RKO (cell line): ENCODE measurements around the gene SORCS2.

ENCODE experiments used
- DNase-seq: peaks from one replicate; pipeline ENCODE4 v3.0.0-alpha.2; 2016; ENCODE audit warnings: low spot score

Gene SORCS2

GRCh38 chr4:7732263-7732662, 539.9 kb downstream of the SORCS2 start:
- no peak for DNase-seq

GRCh38 chr4:7733201-7733600, 540.9 kb downstream of the SORCS2 start:
- no peak for DNase-seq

- DNase-seq: no peak
Measured at GRCh38 chr4:7733801-7734650, 541.7 kb downstream of the SORCS2 start.

GRCh38 chr4:7734651-7735260, 542.4 kb downstream of the SORCS2 start:
- DNase-seq: no peak

- no peak for DNase-seq
Measured at GRCh38 chr4:7735395-7735794, 543.1 kb downstream of the SORCS2 start.

GRCh38 chr4:7735961-7736360, 543.6 kb downstream of the SORCS2 start:
- DNase-seq: no peak

- DNase-seq: peak; percentile 47
Measured at GRCh38 chr4:7736436-7737267, 544.3 kb downstream of the SORCS2 start.

GRCh38 chr4:7737268-7737645, 544.9 kb downstream of the SORCS2 start:
- no peak for DNase-seq

GRCh38 chr4:7737752-7738457, 545.6 kb downstream of the SORCS2 start:
- no peak for DNase-seq

GRCh38 chr4:7738458-7739076, 546.2 kb downstream of the SORCS2 start:
- DNase-seq: no peak

- no peak for DNase-seq
Measured at GRCh38 chr4:7739077-7739917, 547.0 kb downstream of the SORCS2 start.

- DNase-seq: no peak
Measured at GRCh38 chr4:7739918-7740865, 547.9 kb downstream of the SORCS2 start.

GRCh38 chr4:7740866-7741525, 548.7 kb downstream of the SORCS2 start:
- DNase-seq: no peak

- DNase-seq: no peak
Measured at GRCh38 chr4:7741946-7742806, 549.8 kb downstream of the SORCS2 start.

- no peak for DNase-seq
Measured at GRCh38 chr4:7742807-7743280, 550.5 kb downstream of the SORCS2 start.

- no peak for DNase-seq
Measured at GRCh38 chr4:7744142-7744804, 551.9 kb downstream of the SORCS2 start.

- DNase-seq: no peak
Measured at GRCh38 chr4:7745301-7745885, 553.1 kb downstream of the SORCS2 start.
